HL-60 (cell line): ENCODE data around the gene PP2D1.
"Not testable (repeated sequence)": the region's sequence is repeated elsewhere in the genome, so short reads cannot be mapped to it uniquely, and the experiment has no call there.

Experiments
- POLR2AphosphoS5 ChIP-seq: IDR thresholded peaks from 2 replicates; pipeline ENCODE4 v1.6.1; 2012; ENCODE audit warnings: low read depth
- TF ChIP-seq, protein P1 (sequence below): IDR thresholded peaks from one replicate; pipeline ENCODE4 v1.5.1; 2011; ENCODE audit warnings: low read length, control low read depth, inconsistent platforms; ENCODE audit not compliant: insufficient read depth

DNA sequence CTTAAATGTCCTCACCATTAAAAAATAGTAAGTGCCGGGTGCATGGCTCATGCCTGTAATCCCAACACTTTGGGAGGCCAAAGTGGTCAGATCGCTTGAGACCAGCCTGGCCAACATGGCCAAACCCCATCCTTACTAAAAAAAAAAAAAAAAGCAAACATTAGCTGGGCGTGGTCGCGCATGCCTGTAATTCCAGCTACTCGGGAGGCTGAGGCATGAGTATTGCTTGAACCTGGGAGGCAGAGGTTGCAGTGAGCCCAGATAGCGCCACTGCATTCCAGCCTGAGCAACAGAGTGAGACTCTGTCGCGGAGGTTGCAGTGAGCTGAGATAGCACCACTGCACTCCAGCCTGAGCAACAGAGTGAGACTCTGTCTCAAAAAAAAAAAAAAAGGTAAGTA, 54.7 kb downstream of the PP2D1 start:
- TF ChIP-seq, protein P1, sequence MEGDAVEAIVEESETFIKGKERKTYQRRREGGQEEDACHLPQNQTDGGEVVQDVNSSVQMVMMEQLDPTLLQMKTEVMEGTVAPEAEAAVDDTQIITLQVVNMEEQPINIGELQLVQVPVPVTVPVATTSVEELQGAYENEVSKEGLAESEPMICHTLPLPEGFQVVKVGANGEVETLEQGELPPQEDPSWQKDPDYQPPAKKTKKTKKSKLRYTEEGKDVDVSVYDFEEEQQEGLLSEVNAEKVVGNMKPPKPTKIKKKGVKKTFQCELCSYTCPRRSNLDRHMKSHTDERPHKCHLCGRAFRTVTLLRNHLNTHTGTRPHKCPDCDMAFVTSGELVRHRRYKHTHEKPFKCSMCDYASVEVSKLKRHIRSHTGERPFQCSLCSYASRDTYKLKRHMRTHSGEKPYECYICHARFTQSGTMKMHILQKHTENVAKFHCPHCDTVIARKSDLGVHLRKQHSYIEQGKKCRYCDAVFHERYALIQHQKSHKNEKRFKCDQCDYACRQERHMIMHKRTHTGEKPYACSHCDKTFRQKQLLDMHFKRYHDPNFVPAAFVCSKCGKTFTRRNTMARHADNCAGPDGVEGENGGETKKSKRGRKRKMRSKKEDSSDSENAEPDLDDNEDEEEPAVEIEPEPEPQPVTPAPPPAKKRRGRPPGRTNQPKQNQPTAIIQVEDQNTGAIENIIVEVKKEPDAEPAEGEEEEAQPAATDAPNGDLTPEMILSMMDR, result not testable (repeated sequence)
- TF ChIP-seq POLR2AphosphoS5, result not testable (repeated sequence)
